Smooth muscle cell (in vitro differentiated cells): ENCODE measurements around the gene OIP5. TPM values are rescaled to one million over a fixed set of nuclear protein-coding genes. Genes with fewer than 3 reads are reported as not detected.
A peak's percentile ranks its signal among the peaks of the same experiment; 100 is the strongest.
"Not testable (repeated sequence)": the region's sequence is repeated elsewhere in the genome, so short reads cannot be mapped to it uniquely, and the experiment has no call there.

Experiments used
- DNase-seq: peaks from one replicate; lab custom pipeline; 2025; ENCODE audit not compliant: unreplicated experiment; lab: John Stamatoyannopoulos, UW
- H2AFZ ChIP-seq: fragments of 200-600 bp; sonication (generic); 2 replicates; pipeline ENCODE4 v1.6.0; 2016; ENCODE audit warnings: antibody characterized with exemption, low read depth, mild to moderate bottlenecking
- H3F3A ChIP-seq: fragments of 200-600 bp; sonication (generic); 2 replicates; pipeline ENCODE4 v1.6.0; 2017; ENCODE audit warnings: antibody characterized with exemption, low read depth
- H3K27ac ChIP-seq: fragments of 200-600 bp; sonication (generic); 2 replicates; pipeline ENCODE4 v1.5.1; 2016; ENCODE audit warnings: low read depth, mild to moderate bottlenecking
- H3K27me3 ChIP-seq: fragments of 200-600 bp; sonication (generic); 2 replicates; pipeline ENCODE4 v1.6.1; 2016; ENCODE audit warnings: low read depth, mild to moderate bottlenecking
- H3K36me3 ChIP-seq: fragments of 200-600 bp; sonication (generic); 2 replicates; pipeline ENCODE4 v1.5.1; 2016; ENCODE audit warnings: low read depth
- H3K4me1 ChIP-seq: fragments of 200-600 bp; sonication (generic); 2 replicates; pipeline ENCODE4 v1.5.1; 2016; ENCODE audit warnings: low read depth
- H3K4me2 ChIP-seq: fragments of 200-600 bp; sonication (generic); 2 replicates; pipeline ENCODE4 v1.6.0; 2016; ENCODE audit warnings: mild to moderate bottlenecking
- H3K4me3 ChIP-seq: fragments of 200-600 bp; sonication (generic); 2 replicates; pipeline ENCODE4 v1.5.1; 2016; ENCODE audit warnings: mild to moderate bottlenecking
- H3K79me2 ChIP-seq: fragments of 200-600 bp; sonication (generic); 2 replicates; pipeline ENCODE4 v1.6.0; 2016; ENCODE audit warnings: low read depth, mild to moderate bottlenecking
- H3K9ac ChIP-seq: fragments of 200-600 bp; sonication (generic); 2 replicates; pipeline ENCODE4 v1.6.0; 2016; ENCODE audit warnings: low read depth
- H3K9me3 ChIP-seq: fragments of 200-600 bp; sonication (generic); replicated peaks from 2 replicates; pipeline ENCODE4 v1.5.1; 2016; ENCODE audit warnings: low read depth
- H4K20me1 ChIP-seq: fragments of 200-600 bp; sonication (generic); 2 replicates; pipeline ENCODE4 v1.6.0; 2016; ENCODE audit warnings: low read depth
- WGBS: methylation state at CpG from one replicate; pipeline ENCODE4 v1.1.7; 2016; ENCODE audit warnings: low lambda C conversion rate; 5-methylcytosine and 5-hydroxymethylcytosine counted together
- polyA plus RNA-seq: library from polyadenylated mRNA; unstranded; fragments of >200 nt; fragmentation: Nextera tagmentation; extraction: Ambion mirVana; gene quantifications from 2 replicates; pipeline ENCODE4 v1.2.1, GENCODE V29; 2016
- total RNA-seq: library from RNA; depleted of rRNA; stranded (reverse); fragments of >200 nt; gene quantifications from 2 replicates; pipeline ENCODE4 v1.2.3, GENCODE V29; 2014
- TF ChIP-seq, protein P1 (sequence below): fragments of 200-600 bp; sonication (generic); IDR thresholded peaks from 2 replicates; pipeline ENCODE4 v1.5.1; 2017; ENCODE audit warnings: borderline replicate concordance, mild to moderate bottlenecking, antibody characterized with exemption; ENCODE audit not compliant: insufficient read depth, poor library complexity, severe bottlenecking

The OIP5 gene
- total and polyA plus RNA-seq, 2 experiments from 2014 or later: 4.3 to 4.9 TPM

DNA sequence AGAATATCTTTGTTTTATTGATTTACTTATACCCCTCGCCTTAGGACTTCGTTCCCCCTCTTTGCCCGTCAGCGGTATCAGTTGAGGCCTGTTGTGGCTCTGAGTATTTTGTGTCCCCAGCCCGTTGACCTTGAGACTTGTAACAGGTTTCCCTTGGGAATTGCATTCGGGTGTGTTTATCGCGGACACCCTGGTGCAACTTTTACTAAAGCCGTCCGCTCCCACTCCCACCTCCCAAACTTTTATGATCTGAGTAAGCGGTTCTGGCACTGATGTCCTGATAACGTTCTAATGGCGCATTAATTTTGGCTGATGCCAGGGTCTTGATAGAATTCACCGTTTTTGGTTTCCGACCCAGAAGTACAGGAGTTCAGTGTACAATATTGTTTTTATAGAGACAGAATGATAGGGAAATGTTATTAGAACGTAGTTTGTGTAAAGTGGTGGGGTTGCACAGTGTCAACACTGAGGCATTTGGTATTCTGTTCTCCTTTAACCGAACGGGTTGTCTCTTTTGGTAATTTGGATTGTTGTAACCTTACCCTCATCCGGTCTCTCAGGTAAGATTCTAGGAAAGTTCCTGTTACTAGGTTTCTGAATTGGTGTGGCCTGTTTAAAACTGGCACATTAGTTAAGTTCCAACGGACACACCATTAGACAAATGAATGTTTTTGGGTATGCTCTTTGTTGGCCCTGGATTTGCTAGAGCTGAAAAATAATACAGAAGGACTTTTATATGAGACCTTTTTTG, 47.8 kb downstream of the OIP5 start:
- Histone ChIP-seq H3K9me3 (no peaks in the 10 kb centered on the region), H3K9ac (peak overlapping the region; percentile 81), H3K4me3 (peak overlapping the region; percentile 89), H2AFZ (peak overlapping the region; percentile 62), H3K79me2 (peaks cover 47% of the 10 kb centered on the region), H3K36me3 (peaks cover 7% of the 10 kb centered on the region), H3K4me1 (peaks cover 12% of the 10 kb centered on the region), H4K20me1 (peaks cover 6% of the 10 kb centered on the region), H3K4me2 (peak overlapping the region; percentile 98), H3F3A (peaks cover 5% of the 10 kb centered on the region), H3K27ac (peak overlapping the region; percentile 88), H3K27me3 (no peaks in the 10 kb centered on the region)
- DNase-seq: no peak
- TF ChIP-seq, protein P1, sequence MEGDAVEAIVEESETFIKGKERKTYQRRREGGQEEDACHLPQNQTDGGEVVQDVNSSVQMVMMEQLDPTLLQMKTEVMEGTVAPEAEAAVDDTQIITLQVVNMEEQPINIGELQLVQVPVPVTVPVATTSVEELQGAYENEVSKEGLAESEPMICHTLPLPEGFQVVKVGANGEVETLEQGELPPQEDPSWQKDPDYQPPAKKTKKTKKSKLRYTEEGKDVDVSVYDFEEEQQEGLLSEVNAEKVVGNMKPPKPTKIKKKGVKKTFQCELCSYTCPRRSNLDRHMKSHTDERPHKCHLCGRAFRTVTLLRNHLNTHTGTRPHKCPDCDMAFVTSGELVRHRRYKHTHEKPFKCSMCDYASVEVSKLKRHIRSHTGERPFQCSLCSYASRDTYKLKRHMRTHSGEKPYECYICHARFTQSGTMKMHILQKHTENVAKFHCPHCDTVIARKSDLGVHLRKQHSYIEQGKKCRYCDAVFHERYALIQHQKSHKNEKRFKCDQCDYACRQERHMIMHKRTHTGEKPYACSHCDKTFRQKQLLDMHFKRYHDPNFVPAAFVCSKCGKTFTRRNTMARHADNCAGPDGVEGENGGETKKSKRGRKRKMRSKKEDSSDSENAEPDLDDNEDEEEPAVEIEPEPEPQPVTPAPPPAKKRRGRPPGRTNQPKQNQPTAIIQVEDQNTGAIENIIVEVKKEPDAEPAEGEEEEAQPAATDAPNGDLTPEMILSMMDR: no peak
- WGBS: 2% methylated on average over 20 of the region's 20 CpGs

DNA sequence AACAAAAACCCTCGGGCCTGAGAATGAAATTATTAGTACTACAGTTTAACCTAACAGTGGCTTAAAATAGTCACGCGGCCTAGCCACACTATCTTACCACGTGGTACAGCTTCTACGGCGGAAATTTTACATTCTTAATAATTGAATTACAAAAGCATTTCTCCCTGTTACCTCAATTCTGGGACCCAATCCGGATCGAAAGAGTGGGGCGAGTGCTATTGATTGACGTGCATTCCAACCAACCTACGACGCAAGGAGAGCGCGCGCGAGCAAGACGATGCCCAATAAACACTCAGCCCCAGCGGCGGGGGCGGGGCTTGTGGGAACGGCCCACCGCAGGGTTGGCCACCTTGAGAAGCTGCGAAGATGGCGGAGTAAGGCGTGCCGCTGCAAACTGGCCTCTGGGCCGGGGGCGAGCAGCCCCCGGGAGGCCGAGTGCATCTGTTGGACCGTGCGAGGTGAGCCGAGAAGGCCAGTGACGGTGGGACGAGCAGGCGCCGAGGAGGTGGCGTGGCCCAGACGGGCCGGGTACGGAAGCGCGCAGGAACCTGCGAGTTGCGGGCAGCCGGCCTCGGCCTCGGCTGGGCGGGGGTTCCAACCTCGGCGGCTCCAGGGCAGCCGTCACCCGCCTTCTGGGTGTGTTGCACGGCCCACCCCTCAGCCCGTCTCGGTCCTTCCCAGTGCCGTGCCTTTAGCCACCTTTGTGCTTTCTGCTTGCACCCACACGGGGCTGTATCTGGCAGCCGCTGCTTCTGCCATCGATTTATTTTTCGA, 48.6 kb downstream of the OIP5 start:
- no peaks in the 10 kb centered on the region for H3K9me3 ChIP-seq
- peaks cover 7% of the 10 kb centered on the region for H3K36me3 ChIP-seq
- H3F3A ChIP-seq: peaks cover 5% of the 10 kb centered on the region
- 1% methylated on average over 58 of the region's 61 CpGs for WGBS
- H3K27me3 ChIP-seq: no peaks in the 10 kb centered on the region
- DNase-seq: peak; percentile 89
- peak overlapping the region; percentile 88 for H3K27ac ChIP-seq
- H3K9ac ChIP-seq: peak overlapping the region; percentile 83
- peak overlapping the region; percentile 74 for H2AFZ ChIP-seq
- TF ChIP-seq, protein P1: no peak
- peaks cover 6% of the 10 kb centered on the region for H4K20me1 ChIP-seq
- H3K79me2 ChIP-seq: peaks cover 47% of the 10 kb centered on the region
- H3K4me3 ChIP-seq: peak overlapping the region; percentile 89
- peaks cover 12% of the 10 kb centered on the region for H3K4me1 ChIP-seq
- peak overlapping the region; percentile 98 for H3K4me2 ChIP-seq

DNA sequence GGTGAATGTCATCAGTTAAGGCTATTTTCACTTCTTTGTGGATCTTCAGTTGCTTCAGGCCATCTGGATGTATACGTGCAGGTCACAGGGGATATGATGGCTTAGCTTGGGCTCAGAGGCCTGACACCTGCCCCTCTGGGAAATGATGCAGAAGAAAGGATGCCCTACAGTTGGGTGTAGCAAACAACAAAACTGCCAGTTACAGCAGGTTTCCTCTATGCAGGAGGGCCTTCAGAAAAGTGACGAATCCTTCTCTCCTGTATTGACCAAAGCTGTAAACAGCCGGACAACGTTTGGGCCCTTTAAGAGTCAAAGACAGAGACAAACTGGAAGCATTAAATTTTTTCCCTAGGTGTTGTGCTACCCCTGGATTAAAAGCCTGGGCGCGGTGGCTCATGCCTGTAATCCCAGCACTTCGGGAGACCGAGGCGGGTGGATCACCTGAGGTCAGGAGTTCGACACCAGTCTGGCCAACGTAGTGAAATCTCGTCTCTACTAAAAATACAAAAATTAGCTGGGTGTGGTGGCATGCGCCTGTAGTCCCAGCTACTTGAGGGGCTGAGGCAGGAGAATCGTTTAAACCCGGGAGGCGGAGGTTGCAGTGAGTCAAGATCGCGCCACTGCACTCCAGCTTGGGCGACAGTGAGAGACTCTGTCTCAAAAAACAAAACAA, 49.3 kb downstream of the OIP5 start:
- Histone ChIP-seq H3K4me2 (peak overlapping the region; percentile 81), H3K27ac (peak overlapping the region; percentile 88), H3K4me3 (peak overlapping the region; percentile 89), H3K79me2 (peaks cover 42% of the 10 kb centered on the region), H2AFZ (peak overlapping the region; percentile 74), H3K4me1 (peaks cover 12% of the 10 kb centered on the region), H3K9ac (peak overlapping the region; percentile 83)
- not testable (repeated sequence) for H4K20me1 ChIP-seq, H3K36me3 ChIP-seq, H3K27me3 ChIP-seq, DNase-seq, H3F3A ChIP-seq, H3K9me3 ChIP-seq
- 46% methylated on average over 19 of the region's 19 CpGs for WGBS

DNA sequence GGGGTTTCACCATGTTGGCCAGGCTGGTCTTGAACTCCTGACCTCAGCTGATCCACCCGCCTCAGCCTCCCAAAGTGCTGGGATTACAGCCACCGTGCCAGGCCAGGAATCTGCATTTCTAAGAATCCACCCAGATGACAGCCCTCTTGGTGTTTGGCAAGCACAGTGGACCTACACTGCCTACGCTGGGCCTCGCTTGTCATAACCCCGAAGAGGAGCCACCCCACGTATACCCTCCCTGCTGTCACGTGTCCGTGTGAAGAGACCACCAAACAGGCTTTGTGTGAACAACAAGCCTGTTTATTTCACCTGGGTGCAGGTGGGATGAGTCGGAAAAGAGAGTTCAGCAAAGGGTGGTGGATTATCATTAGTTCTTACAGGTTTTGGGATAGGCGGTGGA, 50.0 kb downstream of the OIP5 start:
- Histone ChIP-seq H3K4me1 (peaks cover 12% of the 10 kb centered on the region), H3K79me2 (peaks cover 35% of the 10 kb centered on the region), H3K27ac (peak overlapping the region; percentile 83)
- H3K4me3 ChIP-seq, H3K4me2 ChIP-seq, DNase-seq, H3F3A ChIP-seq, H4K20me1 ChIP-seq, H2AFZ ChIP-seq, H3K27me3 ChIP-seq, H3K9me3 ChIP-seq, H3K9ac ChIP-seq, H3K36me3 ChIP-seq: not testable (repeated sequence)
- WGBS: 95% methylated on average over 10 of the region's 10 CpGs
